HepG2 (cell line): ENCODE data around the gene CTSZ. TPM values are rescaled to one million over a fixed set of nuclear protein-coding genes. Genes with fewer than 3 reads are reported as not detected.
A peak's percentile ranks its signal among the peaks of the same experiment; 100 is the strongest.

Source experiments
- ETV6 ChIP-seq: sonication (generic); formaldehyde crosslinking; conservative IDR thresholded peaks from 2 replicates; pipeline ENCODE4 v1.4.0; 2020; ENCODE audit warnings: missing genetic modification reagents
- FOXA1 ChIP-seq, 2 experiments: fragments of 450-650 bp in 1 of 2; sonication (generic) in 1 of 2; formaldehyde crosslinking in 1 of 2; IDR thresholded peaks; 2 replicates each; pipeline versions ENCODE4 v1.4.0 to v1.6.1; 2016 to 2020; ENCODE audit warnings: missing genetic modification reagents in 1 of 2
- FOXA3 ChIP-seq: IDR thresholded peaks from 2 replicates; pipeline ENCODE4 v1.6.1; 2016; ENCODE audit warnings: missing genetic modification reagents, missing compliant biosample characterization
- KDM4B ChIP-seq: sonication (generic); formaldehyde crosslinking; IDR thresholded peaks from 2 replicates; pipeline ENCODE4 v1.4.0; 2020; ENCODE audit warnings: missing genetic modification reagents
- KLF15 ChIP-seq: sonication (generic); formaldehyde crosslinking; IDR thresholded peaks from 2 replicates; pipeline ENCODE4 v1.8.1; 2023; ENCODE audit warnings: borderline replicate concordance, mild to moderate bottlenecking, inconsistent platforms, missing genetic modification reagents, mixed read lengths
- KLF6 ChIP-seq: IDR thresholded peaks from 2 replicates; pipeline ENCODE4 v1.8.0; 2016; ENCODE audit warnings: missing biosample characterization, missing genetic modification reagents
- NCOA5 ChIP-seq: sonication (generic); formaldehyde crosslinking; IDR thresholded peaks from 2 replicates; pipeline ENCODE4 v1.4.0; 2020; ENCODE audit warnings: missing genetic modification reagents
- PAXIP1 ChIP-seq: sonication (generic); formaldehyde crosslinking; conservative IDR thresholded peaks from 2 replicates; pipeline ENCODE4 v1.4.0; 2020; ENCODE audit warnings: mild to moderate bottlenecking, missing genetic modification reagents, moderate library complexity
- TRIM24 ChIP-seq: sonication (generic); formaldehyde crosslinking; IDR thresholded peaks from 2 replicates; pipeline ENCODE4 v1.8.0; 2022; ENCODE audit warnings: mild to moderate bottlenecking, missing genetic modification reagents
- XRCC5 ChIP-seq: fragments of 200-400 bp; formaldehyde crosslinking; optimal IDR thresholded peaks from 2 replicates; pipeline ENCODE3; 2017; ENCODE audit warnings: mild to moderate bottlenecking, low read length
- ZBTB33 ChIP-seq: sonication (generic); formaldehyde crosslinking; IDR thresholded peaks from 2 replicates; pipeline ENCODE4 v1.4.0; 2020; ENCODE audit warnings: missing genetic modification reagents
- ZNF33B ChIP-seq: sonication (generic); formaldehyde crosslinking; IDR thresholded peaks from 2 replicates; pipeline ENCODE4 v1.5.1; 2020; ENCODE audit warnings: mild to moderate bottlenecking, missing genetic modification reagents
- ZNF607 ChIP-seq: sonication (generic); formaldehyde crosslinking; IDR thresholded peaks from 2 replicates; pipeline ENCODE4 v1.5.1; 2020; ENCODE audit warnings: missing genetic modification reagents, mild to moderate bottlenecking, borderline replicate concordance
- ZNF615 ChIP-seq: sonication (generic); formaldehyde crosslinking; IDR thresholded peaks from 2 replicates; pipeline ENCODE4 v1.5.0; 2020; ENCODE audit warnings: mild to moderate bottlenecking, missing genetic modification reagents, borderline replicate concordance
- ZNF7 ChIP-seq: IDR thresholded peaks from 2 replicates; pipeline ENCODE4 v1.6.1; 2016; ENCODE audit warnings: missing biosample characterization, missing genetic modification reagents
- polyA plus RNA-seq, 8 experiments: library from polyadenylated mRNA; depleted of rRNA in 3 of 8; stranded (reverse) in 7 of 8; unstranded in 1 of 8; fragments of >200 nt; fragmentation: Illumina TruSeq in 4 of 8; extraction: Trizol in 4 of 8; gene quantifications; 2 replicates each; pipeline versions ENCODE4 v1.2.1 to v1.2.3, GENCODE V29; 2011 to 2016; ENCODE audit warnings: low read depth in 4 of 8, missing spikeins in 1 of 8, mixed read lengths in 1 of 8; ENCODE audit not compliant: insufficient read depth in 1 of 8
- total RNA-seq, 5 experiments: library from RNA; depleted of rRNA; stranded (reverse); fragments of >200 nt; fragmentation: Illumina TruSeq; extraction: Trizol; gene quantifications; 2 replicates each; pipeline ENCODE4 v1.2.3, GENCODE V29; 2016; ENCODE audit warnings: low read depth in 1 of 5
- TF ChIP-seq, protein P1 (sequence below): sonication (generic); formaldehyde crosslinking; IDR thresholded peaks from 2 replicates; pipeline ENCODE4 v1.4.0; 2020; ENCODE audit warnings: missing genetic modification reagents
- TF ChIP-seq, protein P2 (sequence below): sonication (generic); formaldehyde crosslinking; IDR thresholded peaks from 2 replicates; pipeline ENCODE4 v1.4.0; 2020; ENCODE audit warnings: missing genetic modification reagents
- TF ChIP-seq, protein P3 (sequence below): sonication (generic); formaldehyde crosslinking; IDR thresholded peaks from 2 replicates; pipeline ENCODE4 v1.8.1; 2023; ENCODE audit warnings: mild to moderate bottlenecking, inconsistent platforms, moderate library complexity, missing genetic modification reagents, borderline replicate concordance

Gene CTSZ
- total and polyA plus RNA-seq, 2 of the 13 experiments (the other 11 are each of a cell fraction or from before 2014, with no cell fraction given) = 0.33 TPM; not detected in 1

GRCh38 chr20:59005523-59006166 lies 1.4 kb downstream of the CTSZ start (continued):
- TF ChIP-seq TRIM24 (CRISPR knock-in tag) (0 out of 2 replicates have a peak, but pooled peaks have one; percentile 1), XRCC5 (no peak), KLF6 (CRISPR knock-in tag) (no peak), ZBTB33 (CRISPR knock-in tag) (no peak), ZNF7 (CRISPR knock-in tag) (no peak), ZNF607 (CRISPR knock-in tag) (0 out of 2 replicates have a peak, but pooled peaks have one; percentile 14), PAXIP1 (CRISPR knock-in tag) (no peak), NCOA5 (no peak), FOXA1 (IDR thresholded peaks at IDR 0.05) (no peak), FOXA1 (CRISPR knock-in tag; IDR thresholded peaks at IDR 0.05) (no peak), FOXA3 (CRISPR knock-in tag) (no peak), ZNF33B (CRISPR knock-in tag) (peak; percentile 66; the same call in 1 of the 2 replicates), ETV6 (CRISPR knock-in tag) (no peak), KLF15 (CRISPR knock-in tag) (no peak), ZNF615 (CRISPR knock-in tag) (no peak), KDM4B (CRISPR knock-in tag) (no peak)
- TF ChIP-seq, protein P1, sequence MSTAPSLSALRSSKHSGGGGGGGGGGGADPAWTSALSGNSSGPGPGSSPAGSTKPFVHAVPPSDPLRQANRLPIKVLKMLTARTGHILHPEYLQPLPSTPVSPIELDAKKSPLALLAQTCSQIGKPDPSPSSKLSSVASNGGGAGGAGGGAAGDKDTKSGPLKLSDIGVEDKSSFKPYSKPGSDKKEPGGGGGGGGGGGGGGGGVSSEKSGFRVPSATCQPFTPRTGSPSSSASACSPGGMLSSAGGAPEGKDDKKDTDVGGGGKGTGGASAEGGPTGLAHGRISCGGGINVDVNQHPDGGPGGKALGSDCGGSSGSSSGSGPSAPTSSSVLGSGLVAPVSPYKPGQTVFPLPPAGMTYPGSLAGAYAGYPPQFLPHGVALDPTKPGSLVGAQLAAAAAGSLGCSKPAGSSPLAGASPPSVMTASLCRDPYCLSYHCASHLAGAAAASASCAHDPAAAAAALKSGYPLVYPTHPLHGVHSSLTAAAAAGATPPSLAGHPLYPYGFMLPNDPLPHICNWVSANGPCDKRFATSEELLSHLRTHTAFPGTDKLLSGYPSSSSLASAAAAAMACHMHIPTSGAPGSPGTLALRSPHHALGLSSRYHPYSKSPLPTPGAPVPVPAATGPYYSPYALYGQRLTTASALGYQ (CRISPR knock-in tag) = peak; percentile 51; the same call in 1 of the 2 replicates
- TF ChIP-seq, protein P2, sequence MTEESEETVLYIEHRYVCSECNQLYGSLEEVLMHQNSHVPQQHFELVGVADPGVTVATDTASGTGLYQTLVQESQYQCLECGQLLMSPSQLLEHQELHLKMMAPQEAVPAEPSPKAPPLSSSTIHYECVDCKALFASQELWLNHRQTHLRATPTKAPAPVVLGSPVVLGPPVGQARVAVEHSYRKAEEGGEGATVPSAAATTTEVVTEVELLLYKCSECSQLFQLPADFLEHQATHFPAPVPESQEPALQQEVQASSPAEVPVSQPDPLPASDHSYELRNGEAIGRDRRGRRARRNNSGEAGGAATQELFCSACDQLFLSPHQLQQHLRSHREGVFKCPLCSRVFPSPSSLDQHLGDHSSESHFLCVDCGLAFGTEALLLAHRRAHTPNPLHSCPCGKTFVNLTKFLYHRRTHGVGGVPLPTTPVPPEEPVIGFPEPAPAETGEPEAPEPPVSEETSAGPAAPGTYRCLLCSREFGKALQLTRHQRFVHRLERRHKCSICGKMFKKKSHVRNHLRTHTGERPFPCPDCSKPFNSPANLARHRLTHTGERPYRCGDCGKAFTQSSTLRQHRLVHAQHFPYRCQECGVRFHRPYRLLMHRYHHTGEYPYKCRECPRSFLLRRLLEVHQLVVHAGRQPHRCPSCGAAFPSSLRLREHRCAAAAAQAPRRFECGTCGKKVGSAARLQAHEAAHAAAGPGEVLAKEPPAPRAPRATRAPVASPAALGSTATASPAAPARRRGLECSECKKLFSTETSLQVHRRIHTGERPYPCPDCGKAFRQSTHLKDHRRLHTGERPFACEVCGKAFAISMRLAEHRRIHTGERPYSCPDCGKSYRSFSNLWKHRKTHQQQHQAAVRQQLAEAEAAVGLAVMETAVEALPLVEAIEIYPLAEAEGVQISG (CRISPR knock-in tag) = no peak
- TF ChIP-seq, protein P3, sequence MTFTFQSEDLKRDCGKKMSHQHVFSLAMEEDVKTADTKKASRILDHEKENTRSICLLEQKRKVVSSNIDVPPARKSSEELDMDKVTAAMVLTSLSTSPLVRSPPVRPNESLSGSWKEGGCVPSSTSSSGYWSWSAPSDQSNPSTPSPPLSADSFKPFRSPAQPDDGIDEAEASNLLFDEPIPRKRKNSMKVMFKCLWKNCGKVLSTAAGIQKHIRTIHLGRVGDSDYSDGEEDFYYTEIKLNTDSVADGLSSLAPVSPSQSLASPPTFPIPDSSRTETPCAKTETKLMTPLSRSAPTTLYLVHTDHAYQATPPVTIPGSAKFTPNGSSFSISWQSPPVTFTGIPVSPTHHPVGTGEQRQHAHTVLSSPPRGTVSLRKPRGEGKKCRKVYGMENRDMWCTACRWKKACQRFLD (CRISPR knock-in tag) = 0 out of 2 replicates have a peak, but pooled peaks have one; percentile 9
